Nephron (organoid): Measurements from ENCODE around the gene AHRR.
"Not testable (repeated sequence)": the region's sequence is repeated elsewhere in the genome, so short reads cannot be mapped to it uniquely, and the experiment has no call there.

Experiments used
- H3K27ac Mint-ChIP-seq, 3 experiments: 2 replicates each; pipeline ENCODE4 v1.8.0; 2020; ENCODE audit warnings: mixed read lengths in 3 of 3, mild to moderate bottlenecking in 2 of 3, moderate library complexity in 1 of 3
- H3K27me3 Mint-ChIP-seq: 2 replicates; pipeline ENCODE4 v1.8.0; 2021; ENCODE audit warnings: low read depth, mild to moderate bottlenecking, moderate library complexity, mixed read lengths
- H3K36me3 Mint-ChIP-seq: 2 replicates; pipeline ENCODE4 v1.8.0; 2020; ENCODE audit warnings: low read depth, mixed read lengths
- H3K4me1 Mint-ChIP-seq: 2 replicates; pipeline ENCODE4 v1.8.0; 2020; ENCODE audit warnings: mixed read lengths
- H3K4me3 Mint-ChIP-seq, 3 experiments: 2 replicates each; pipeline ENCODE4 v1.8.0; 2020; ENCODE audit warnings: mild to moderate bottlenecking in 3 of 3, mixed read lengths in 3 of 3, moderate library complexity in 2 of 3
- H3K9me3 Mint-ChIP-seq: 2 replicates; pipeline ENCODE4 v1.8.0; 2020; ENCODE audit warnings: mixed read lengths
- TF ChIP-seq, protein P1 (sequence below), 3 experiments: fragments of 200-600 bp; sonication (generic); IDR thresholded peaks; one replicate each; pipeline ENCODE4 v1.5.0; 2021; ENCODE audit warnings: antibody characterized with exemption in 3 of 3; ENCODE audit not compliant: unreplicated experiment in 3 of 3

Gene AHRR

GRCh38 chr5:383621-384020 is 62.1 kb downstream of the AHRR start:
- Mint-ChIP-seq H3K27me3 (peaks cover 12% of the 10 kb centered on the region), H3K4me1 (no peaks in the 10 kb centered on the region), H3K27ac (no peak overlapping the region), H3K4me3 (no peak overlapping the region), H3K9me3 (peaks cover 32% of the 10 kb centered on the region), H3K36me3 (peaks cover 15% of the 10 kb centered on the region)
- TF ChIP-seq, protein P1, sequence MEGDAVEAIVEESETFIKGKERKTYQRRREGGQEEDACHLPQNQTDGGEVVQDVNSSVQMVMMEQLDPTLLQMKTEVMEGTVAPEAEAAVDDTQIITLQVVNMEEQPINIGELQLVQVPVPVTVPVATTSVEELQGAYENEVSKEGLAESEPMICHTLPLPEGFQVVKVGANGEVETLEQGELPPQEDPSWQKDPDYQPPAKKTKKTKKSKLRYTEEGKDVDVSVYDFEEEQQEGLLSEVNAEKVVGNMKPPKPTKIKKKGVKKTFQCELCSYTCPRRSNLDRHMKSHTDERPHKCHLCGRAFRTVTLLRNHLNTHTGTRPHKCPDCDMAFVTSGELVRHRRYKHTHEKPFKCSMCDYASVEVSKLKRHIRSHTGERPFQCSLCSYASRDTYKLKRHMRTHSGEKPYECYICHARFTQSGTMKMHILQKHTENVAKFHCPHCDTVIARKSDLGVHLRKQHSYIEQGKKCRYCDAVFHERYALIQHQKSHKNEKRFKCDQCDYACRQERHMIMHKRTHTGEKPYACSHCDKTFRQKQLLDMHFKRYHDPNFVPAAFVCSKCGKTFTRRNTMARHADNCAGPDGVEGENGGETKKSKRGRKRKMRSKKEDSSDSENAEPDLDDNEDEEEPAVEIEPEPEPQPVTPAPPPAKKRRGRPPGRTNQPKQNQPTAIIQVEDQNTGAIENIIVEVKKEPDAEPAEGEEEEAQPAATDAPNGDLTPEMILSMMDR (IDR thresholded peaks at IDR 0.05; ENCODE audit: unreplicated experiment in 3 of 3) = no peak

GRCh38 chr5:384576-384975 is 63.1 kb downstream of the AHRR start:
- not testable (repeated sequence) for H3K4me3 Mint-ChIP-seq, H3K27me3 Mint-ChIP-seq, H3K27ac Mint-ChIP-seq, H3K4me1 Mint-ChIP-seq
- peaks cover 15% of the 10 kb centered on the region for H3K36me3 Mint-ChIP-seq
- peaks cover 32% of the 10 kb centered on the region for H3K9me3 Mint-ChIP-seq

DNA sequence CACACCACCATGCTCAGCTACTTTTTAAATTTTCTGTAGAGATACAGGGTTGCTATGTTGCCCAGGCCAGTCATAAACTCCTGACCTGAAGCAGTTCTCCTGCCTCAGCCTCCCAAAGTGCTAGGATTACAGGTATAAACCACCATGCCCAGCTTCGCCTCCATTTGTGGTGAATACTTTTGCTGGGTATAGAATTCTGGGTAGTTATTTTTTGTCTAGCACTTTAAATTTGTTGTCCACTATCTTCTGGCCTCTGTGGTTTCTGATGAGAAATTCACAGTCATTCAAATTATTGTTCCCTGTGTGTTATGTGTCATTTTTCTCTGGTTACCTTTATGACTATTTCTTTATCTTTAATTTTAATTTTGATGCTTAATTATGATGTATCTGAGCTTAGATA is 63.8 kb downstream of the AHRR start:
- Mint-ChIP-seq H3K4me3 (no peak overlapping the region), H3K9me3 (peaks cover 29% of the 10 kb centered on the region), H3K36me3 (peaks cover 15% of the 10 kb centered on the region), H3K4me1 (peaks cover 3% of the 10 kb centered on the region), H3K27ac (no peak overlapping the region), H3K27me3 (peaks cover 6% of the 10 kb centered on the region)
- TF ChIP-seq, protein P1 (IDR thresholded peaks at IDR 0.05; ENCODE audit: unreplicated experiment in 3 of 3) = no peak

GRCh38 chr5:386432-387341 is 65.2 kb downstream of the AHRR start:
- Mint-ChIP-seq H3K4me3 (no peak overlapping the region), H3K4me1 (peaks cover 6% of the 10 kb centered on the region), H3K27me3 (peaks cover 6% of the 10 kb centered on the region), H3K9me3 (peaks cover 23% of the 10 kb centered on the region), H3K27ac (no peak overlapping the region), H3K36me3 (peaks cover 14% of the 10 kb centered on the region)
- TF ChIP-seq, protein P1 (IDR thresholded peaks at IDR 0.05; ENCODE audit: unreplicated experiment in 3 of 3) = no peak

- Mint-ChIP-seq H3K4me1 (peaks cover 7% of the 10 kb centered on the region), H3K9me3 (peaks cover 14% of the 10 kb centered on the region), H3K4me3 (no peak overlapping the region), H3K36me3 (peaks cover 10% of the 10 kb centered on the region), H3K27me3 (no peaks in the 10 kb centered on the region), H3K27ac (no peak overlapping the region)
- TF ChIP-seq, protein P1 (IDR thresholded peaks at IDR 0.05; ENCODE audit: unreplicated experiment in 3 of 3) = no peak
Observed at GRCh38 chr5:387491-388265, 66.2 kb downstream of the AHRR start.
